ENCODE results near the gene SGTA. TPM values are rescaled to one million over a fixed set of nuclear protein-coding genes. Genes with fewer than 3 reads are reported as not detected.

SGTA gene
- total and polyA plus RNA-seq, 7 donors = 63.4 to 186 (median 99.1) TPM

DNA sequence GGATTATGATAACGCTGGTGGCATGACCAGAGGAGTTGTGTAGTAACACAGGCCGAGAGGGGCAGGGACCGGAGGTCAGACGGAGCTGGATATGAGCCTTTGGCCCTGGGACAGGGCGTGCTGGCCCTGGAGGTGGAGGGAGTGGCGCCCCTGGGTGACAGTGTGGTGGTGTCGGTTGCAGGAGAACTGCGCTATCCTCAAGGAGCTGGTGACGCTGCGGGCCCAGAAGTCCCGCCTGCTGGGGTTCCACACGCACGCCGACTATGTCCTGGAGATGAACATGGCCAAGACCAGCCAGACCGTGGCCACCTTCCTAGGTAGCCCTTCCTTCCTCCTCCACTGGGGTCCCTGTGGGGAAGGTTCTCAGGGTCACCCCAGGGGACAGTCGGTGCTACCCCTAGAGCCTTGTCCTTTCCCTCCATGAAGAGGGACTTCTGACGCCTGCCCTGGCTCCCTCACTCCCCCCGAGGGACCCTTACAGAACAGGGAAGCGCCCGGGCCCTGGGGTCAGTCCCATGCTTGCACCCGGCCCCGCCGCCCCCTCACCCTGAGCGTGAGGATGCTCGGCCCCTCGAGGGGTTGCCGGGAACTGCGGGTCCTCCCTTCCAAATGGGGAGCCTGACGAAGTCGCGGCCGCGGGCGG, 23.8 kb upstream of the SGTA start:
- H3K36me3 ChIP-seq (ENCODE audit: insufficient read depth in 1 of 2, low read depth in 1 of 2) = peaks cover 0 to 55% of the 10 kb centered on the region in 2 donors
- no peaks in the 10 kb centered on the region for H3K9me3 ChIP-seq
- H3K4me1 ChIP-seq = no peaks in the 10 kb centered on the region
- 94 to 98% (median 95%) methylated on average over 33 to 34 of the region's 34 CpGs for WGBS, 3 donors
- no peak for ATAC-seq
- DNase-seq = no peak
- intact Hi-C loops (cut with DNase I) = no loop called here
- no peak overlapping the region for H3K4me3 ChIP-seq
- H3K27ac ChIP-seq = no peak overlapping the region
- TF ChIP-seq, protein P1, sequence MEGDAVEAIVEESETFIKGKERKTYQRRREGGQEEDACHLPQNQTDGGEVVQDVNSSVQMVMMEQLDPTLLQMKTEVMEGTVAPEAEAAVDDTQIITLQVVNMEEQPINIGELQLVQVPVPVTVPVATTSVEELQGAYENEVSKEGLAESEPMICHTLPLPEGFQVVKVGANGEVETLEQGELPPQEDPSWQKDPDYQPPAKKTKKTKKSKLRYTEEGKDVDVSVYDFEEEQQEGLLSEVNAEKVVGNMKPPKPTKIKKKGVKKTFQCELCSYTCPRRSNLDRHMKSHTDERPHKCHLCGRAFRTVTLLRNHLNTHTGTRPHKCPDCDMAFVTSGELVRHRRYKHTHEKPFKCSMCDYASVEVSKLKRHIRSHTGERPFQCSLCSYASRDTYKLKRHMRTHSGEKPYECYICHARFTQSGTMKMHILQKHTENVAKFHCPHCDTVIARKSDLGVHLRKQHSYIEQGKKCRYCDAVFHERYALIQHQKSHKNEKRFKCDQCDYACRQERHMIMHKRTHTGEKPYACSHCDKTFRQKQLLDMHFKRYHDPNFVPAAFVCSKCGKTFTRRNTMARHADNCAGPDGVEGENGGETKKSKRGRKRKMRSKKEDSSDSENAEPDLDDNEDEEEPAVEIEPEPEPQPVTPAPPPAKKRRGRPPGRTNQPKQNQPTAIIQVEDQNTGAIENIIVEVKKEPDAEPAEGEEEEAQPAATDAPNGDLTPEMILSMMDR (IDR thresholded peaks at IDR 0.05) = no peak
- no peaks in the 10 kb centered on the region for H3K27me3 ChIP-seq (ENCODE audit: insufficient read depth in 3 of 3, low read length in 2 of 3)

DNA sequence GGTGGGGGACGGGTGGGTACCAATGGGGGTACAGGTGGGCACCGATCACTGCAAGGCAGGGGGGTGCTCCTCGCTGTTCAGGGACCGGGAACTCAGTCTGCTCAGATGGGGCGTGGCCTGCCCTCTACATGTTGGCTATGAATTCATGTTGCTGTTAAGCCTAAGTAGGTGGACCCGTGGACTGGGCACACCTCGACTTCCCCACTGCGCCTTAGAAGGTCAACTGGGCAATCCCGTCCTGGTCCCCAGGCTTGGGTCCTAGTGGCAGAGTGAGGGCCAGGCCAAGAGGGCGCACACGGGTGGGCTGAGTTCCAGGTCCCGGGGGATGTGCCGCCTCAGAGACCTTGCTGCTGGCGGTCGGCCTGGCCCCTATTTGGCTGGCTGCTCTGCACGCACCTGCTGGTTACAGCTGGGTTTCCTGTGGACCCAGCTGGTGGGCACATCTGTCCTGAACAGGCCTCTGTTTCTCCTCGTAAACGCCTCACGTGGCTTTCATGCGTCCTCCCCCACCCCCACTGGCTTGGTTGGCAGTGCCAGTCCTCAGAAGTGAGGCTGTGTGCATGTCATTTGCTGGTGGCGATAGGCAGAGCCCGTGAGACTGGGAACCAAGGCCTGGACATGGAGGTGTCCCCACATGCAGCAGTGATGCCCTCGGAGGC, 23.0 kb upstream of the SGTA start:
- no peak for DNase-seq

DNA sequence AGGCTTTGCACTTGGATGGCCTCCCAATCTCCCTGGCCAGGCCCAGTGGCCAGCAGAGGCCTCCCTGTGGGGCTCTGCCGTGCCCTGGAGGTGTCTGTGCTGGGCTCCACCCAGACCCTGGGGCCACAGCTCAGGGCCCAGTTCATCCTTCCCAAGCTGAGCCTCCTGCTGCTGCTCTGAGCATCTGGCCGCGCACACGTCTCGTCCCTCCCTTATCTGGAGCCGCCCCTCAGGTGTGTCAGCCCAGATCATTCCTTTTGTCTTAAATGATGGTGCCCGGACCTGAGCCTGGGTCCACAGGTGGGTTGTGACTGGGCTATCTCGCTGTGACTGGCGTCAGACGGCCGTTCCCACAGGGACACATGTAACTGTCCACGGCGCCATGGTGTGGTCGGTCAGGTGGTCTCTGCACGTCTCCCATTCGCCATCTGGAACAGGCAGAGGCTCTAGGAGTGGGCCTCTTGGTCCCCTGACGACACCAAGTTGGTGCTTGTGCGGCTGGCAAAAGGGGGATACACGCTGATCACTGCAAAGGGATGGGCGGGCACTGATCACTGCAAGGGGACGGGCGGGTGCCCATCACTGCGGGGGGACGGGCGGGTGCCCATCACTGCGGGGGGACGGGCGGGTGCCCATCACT, 22.3 kb upstream of the SGTA start:
- no peaks in the 10 kb centered on the region for H3K27me3 ChIP-seq (ENCODE audit: insufficient read depth in 3 of 3, low read length in 2 of 3)
- no peak for ATAC-seq
- no peak overlapping the region for H3K4me3 ChIP-seq
- no peaks in the 10 kb centered on the region for H3K9me3 ChIP-seq
- WGBS, 3 donors = 95 to 96% (median 96%) methylated on average over 24 to 25 of the region's 28 CpGs
- DNase-seq = no peak
- intact Hi-C loops (cut with DNase I) = no loop called here
- H3K36me3 ChIP-seq (ENCODE audit: insufficient read depth in 1 of 2, low read depth in 1 of 2) = peaks cover 0 to 59% of the 10 kb centered on the region in 2 donors
- H3K4me1 ChIP-seq = no peaks in the 10 kb centered on the region
- TF ChIP-seq, protein P1 (IDR thresholded peaks at IDR 0.05) = no peak
- H3K27ac ChIP-seq = no peak overlapping the region

More for the DNA sequence above, 23.0 kb upstream of the SGTA start:
- intact Hi-C loops (cut with DNase I) = no loop called here
- TF ChIP-seq, protein P1 (IDR thresholded peaks at IDR 0.05) = no peak
- Histone ChIP-seq H3K9me3 (no peaks in the 10 kb centered on the region), H3K27me3 (ENCODE audit: insufficient read depth in 3 of 3, low read length in 2 of 3) (no peaks in the 10 kb centered on the region), H3K4me3 (no peak overlapping the region), H3K27ac (no peak overlapping the region), H3K4me1 (no peaks in the 10 kb centered on the region), H3K36me3 (ENCODE audit: insufficient read depth in 1 of 2, low read depth in 1 of 2) (peaks cover 0 to 57% of the 10 kb centered on the region in 2 donors)
- ATAC-seq = no peak
- 86 to 90% (median 87%) methylated on average over 22 to 23 of the region's 23 CpGs for WGBS, 3 donors

DNA sequence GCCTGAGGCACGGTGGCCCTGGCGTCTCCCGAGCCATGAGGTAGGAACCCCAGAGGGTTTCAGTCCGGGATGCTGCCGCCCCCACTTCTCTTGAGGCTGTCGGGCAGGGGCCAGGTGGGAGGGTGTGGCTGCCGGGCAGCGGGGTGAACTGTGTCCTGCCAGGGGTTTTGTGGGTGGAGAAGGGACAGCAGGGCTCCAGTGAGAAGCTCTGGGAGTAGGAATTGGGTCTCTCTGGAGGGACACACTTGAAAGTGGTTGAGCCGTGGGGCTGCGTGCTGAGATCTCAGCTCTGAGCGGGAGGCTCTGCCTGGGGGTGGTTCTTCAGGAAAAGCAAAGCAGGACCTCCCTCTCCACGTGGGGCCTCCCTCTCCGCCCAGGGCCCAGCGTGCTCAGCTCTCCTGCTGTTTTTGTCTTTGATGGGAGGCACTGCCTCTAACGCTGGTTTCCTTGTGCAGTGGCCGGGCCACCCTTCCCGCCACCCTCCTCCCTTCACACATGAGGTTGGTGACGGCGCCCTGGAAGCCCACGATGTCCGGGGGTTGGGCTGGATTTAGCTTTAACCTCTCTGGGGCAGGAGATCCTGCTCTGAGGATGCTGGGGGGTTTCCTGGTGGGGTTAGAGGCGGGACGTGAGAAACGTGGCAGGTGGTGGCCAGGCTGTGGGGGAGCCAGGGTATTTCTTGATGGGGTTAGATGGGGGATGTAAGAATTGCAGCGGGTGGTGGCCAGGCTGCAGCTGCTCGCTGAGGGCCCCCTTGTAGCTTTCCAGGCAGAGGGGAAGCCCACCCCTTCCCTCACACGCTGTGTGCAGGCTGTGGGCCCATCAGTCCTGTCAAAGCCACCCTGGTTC, 21.3 kb upstream of the SGTA start:
- intact Hi-C loops (cut with DNase I) = no loop called here
- no peaks in the 10 kb centered on the region for H3K27me3 ChIP-seq (ENCODE audit: insufficient read depth in 3 of 3, low read length in 2 of 3)
- DNase-seq (no peak), ATAC-seq (no peak)
- H3K27ac ChIP-seq = no peak overlapping the region
- no peaks in the 10 kb centered on the region for H3K9me3 ChIP-seq
- H3K36me3 ChIP-seq (ENCODE audit: insufficient read depth in 1 of 2, low read depth in 1 of 2) = peaks cover 0 to 58% of the 10 kb centered on the region in 2 donors
- 86 to 90% (median 86%) methylated on average over 26 to 27 of the region's 27 CpGs for WGBS, 3 donors
- H3K4me1 ChIP-seq = no peaks in the 10 kb centered on the region
- TF ChIP-seq, protein P1 (IDR thresholded peaks at IDR 0.05) = no peak
- no peak overlapping the region for H3K4me3 ChIP-seq

Measured in psoas muscle (tissue), 8 donors.